Measurements from ENCODE around the gene DDX50.

DDX50 gene

DNA sequence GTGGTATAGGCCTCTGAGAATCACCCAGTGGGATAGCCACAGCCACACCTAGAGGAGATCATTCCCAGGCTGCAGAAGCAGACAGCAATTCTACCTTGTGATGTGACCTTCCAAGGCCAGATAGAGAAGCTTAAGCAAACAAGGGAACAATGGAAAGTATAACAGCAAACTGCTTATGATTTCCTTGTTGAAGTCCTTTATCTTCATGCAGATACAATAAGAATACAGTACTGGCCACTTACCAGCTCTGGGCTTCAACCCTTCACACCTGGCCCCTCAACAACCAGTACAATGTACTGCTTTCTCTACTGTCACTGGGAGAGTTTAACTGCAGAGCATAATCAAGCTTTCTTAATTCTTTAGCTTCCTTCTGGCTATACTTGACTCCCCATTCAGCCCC lies 22.6 kb upstream of the DDX50 start:
- Histone ChIP-seq H3K27ac (no peak overlapping the region), H3K4me3 (no peak overlapping the region)
- no peak for DNase-seq (ENCODE audit: low spot score)
- TF ChIP-seq CTCF (IDR thresholded peaks at IDR 0.05) = no peak

DNA sequence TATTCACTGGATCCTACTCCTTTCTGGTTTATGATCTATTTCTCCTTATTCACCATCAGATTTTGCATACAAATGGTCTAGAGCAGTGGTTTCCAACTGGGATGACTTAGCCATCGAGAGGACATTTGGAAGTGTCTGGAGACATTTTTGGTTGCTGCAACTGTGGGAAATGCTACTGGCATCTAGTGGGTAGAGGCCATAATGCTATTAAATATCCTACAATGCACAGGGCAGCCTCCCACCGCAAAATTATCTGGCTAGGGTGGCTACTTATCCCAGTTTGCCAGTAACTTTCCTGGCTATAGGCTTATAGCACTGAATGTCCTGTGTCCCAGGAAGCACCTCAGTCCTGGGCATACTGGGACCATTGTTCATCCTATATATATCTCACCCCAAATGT lies 21.5 kb upstream of the DDX50 start:
- TF ChIP-seq CTCF (IDR thresholded peaks at IDR 0.05) = no peak
- Histone ChIP-seq H3K27ac (no peak overlapping the region), H3K4me3 (no peak overlapping the region)
- no peak for DNase-seq (ENCODE audit: low spot score)

- no peak overlapping the region for H3K4me3 ChIP-seq
- no peak overlapping the region for H3K27ac ChIP-seq
- TF ChIP-seq CTCF (IDR thresholded peaks at IDR 0.05) = no peak
Observed at GRCh38 chr10:68880181-68880580, 20.9 kb upstream of the DDX50 start.

DNA sequence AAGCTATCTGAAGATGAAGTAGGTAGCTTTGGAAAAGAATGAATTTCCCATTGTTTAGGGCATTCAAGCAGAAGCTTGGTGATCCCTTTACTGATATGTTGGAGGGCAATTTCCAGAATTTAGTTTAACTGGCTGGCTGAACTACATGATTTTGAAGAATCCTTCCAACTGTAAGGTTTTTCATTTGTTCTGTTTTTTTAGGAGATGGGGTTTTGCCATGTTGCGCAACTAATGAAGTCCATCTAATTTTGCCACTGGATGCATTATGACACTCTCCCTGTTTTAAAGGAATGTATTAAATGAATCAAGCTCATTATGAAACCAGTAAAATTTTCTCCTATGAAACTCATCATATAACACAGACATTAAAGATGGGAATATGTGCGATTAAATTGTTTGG lies 6.1 kb upstream of the DDX50 start:
- Histone ChIP-seq H3K27ac (no peak overlapping the region), H3K4me3 (no peak overlapping the region)
- no peak for DNase-seq (ENCODE audit: low spot score)
- no peak for TF ChIP-seq CTCF (IDR thresholded peaks at IDR 0.05)

More at GRCh38 chr10:68880181-68880580, 20.9 kb upstream of the DDX50 start:
- no peak for DNase-seq (ENCODE audit: low spot score)

GRCh38 chr10:68897336-68897741 lies 3.8 kb upstream of the DDX50 start:
- peak; percentile 23 for TF ChIP-seq CTCF (IDR thresholded peaks at IDR 0.05)
- no peak overlapping the region for H3K27ac ChIP-seq
- H3K4me3 ChIP-seq = no peak overlapping the region
- no peak for DNase-seq (ENCODE audit: low spot score)

DNA sequence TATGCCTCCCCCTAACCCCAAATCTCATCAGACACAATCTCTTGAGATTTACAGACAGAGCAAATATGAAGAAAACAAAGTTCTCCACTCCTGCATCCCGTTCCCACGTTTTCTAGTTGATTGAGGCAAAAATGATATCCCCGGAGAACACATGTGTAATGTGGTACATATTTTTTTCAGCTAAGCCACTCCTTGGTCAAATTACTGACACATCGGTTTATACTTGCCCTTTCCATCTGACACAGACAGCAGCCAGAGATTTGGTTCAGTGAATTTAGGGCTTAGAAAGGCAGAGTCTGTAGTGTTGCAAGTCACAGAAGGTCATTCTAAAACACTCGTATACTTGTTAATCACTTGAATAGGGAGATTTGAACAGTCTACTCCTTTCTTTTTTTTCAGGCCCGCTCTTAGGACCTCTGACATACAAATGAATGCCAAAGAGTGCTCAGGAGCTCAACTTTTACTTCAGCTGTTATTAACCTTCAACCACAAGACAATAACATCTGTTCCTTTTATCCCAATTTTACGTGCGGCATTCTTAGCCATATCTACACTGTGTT lies 1.8 kb upstream of the DDX50 start:
- no peak for TF ChIP-seq CTCF (IDR thresholded peaks at IDR 0.05)
- H3K27ac ChIP-seq = no peak overlapping the region
- no peak for DNase-seq (ENCODE audit: low spot score)
- H3K4me3 ChIP-seq = no peak overlapping the region

DNA sequence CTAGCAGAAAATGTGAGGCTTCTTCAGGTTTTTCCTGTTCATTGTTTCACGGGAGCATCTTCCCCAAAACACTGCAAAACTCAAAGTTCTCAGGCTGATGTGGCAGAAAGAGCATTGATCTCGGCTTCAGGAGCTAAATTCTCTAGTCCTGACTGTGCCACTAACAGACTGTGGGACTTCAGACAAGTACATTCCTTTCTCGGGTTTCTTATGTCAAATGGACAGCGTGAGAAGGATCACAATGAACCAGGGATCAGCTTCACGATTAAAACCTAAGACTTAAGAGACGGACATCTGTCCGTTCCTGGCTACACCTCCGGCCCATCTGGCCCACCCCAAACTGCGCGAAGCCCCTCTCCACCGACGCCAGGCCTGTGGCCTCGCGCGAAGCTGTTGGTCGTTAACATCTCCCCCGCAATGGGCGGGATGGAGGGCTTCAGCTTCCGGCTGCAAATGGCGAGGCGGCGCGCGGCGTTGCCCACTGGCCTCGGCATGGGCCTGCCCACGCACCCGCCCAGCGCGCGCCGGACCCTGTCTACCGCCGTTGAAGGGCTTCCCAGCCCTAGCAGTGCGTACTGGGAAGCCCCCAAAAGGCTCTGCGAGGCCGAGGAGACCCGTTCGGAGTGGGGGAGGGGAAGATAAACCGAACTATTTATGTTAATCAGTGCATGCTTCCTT lies 549 bp upstream of the DDX50 start:
- Histone ChIP-seq H3K4me3 (peak overlapping the region; percentile 93), H3K27ac (peak overlapping the region; percentile 98)
- no peak for TF ChIP-seq CTCF (IDR thresholded peaks at IDR 0.05)
- DNase-seq (ENCODE audit: low spot score) = no peak

Data from coronary artery (tissue), 2 donors.